Epithelial cell of proximal tubule (primary cell): ENCODE measurements around the gene IFITM10. TPM values are rescaled to one million over a fixed set of nuclear protein-coding genes. Genes with fewer than 3 reads are reported as not detected.
A peak's percentile ranks its signal among the peaks of the same experiment; 100 is the strongest.

Experiments
- DNase-seq: peaks from one replicate; pipeline ENCODE4 v3.0.0-alpha.2; 2011; ENCODE audit warnings: low read depth
- H3K4me3 ChIP-seq: 2 replicates; pipeline ENCODE4 v1.5.1; 2011; ENCODE audit warnings: low read depth, mild to moderate bottlenecking, low read length
- total RNA-seq: library from RNA; depleted of rRNA; stranded (reverse); fragments of >200 nt; gene quantifications from 2 replicates; pipeline ENCODE4 v1.2.3, GENCODE V29; 2015
- TF ChIP-seq, protein P1 (sequence below): conservative IDR thresholded peaks from 2 replicates; pipeline ENCODE4 v1.5.1; 2012; ENCODE audit warnings: low read depth, mild to moderate bottlenecking, low read length

IFITM10 gene
- total RNA-seq, 1 donor from 2014 or later = not detected

GRCh38 chr11:1748636-1749394 is 1.6 kb downstream of the IFITM10 start:
- no peak for DNase-seq
- peak overlapping the region; percentile 44 for H3K4me3 ChIP-seq
- TF ChIP-seq, protein P1, sequence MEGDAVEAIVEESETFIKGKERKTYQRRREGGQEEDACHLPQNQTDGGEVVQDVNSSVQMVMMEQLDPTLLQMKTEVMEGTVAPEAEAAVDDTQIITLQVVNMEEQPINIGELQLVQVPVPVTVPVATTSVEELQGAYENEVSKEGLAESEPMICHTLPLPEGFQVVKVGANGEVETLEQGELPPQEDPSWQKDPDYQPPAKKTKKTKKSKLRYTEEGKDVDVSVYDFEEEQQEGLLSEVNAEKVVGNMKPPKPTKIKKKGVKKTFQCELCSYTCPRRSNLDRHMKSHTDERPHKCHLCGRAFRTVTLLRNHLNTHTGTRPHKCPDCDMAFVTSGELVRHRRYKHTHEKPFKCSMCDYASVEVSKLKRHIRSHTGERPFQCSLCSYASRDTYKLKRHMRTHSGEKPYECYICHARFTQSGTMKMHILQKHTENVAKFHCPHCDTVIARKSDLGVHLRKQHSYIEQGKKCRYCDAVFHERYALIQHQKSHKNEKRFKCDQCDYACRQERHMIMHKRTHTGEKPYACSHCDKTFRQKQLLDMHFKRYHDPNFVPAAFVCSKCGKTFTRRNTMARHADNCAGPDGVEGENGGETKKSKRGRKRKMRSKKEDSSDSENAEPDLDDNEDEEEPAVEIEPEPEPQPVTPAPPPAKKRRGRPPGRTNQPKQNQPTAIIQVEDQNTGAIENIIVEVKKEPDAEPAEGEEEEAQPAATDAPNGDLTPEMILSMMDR = no peak

- no peak for DNase-seq
- TF ChIP-seq, protein P1 = no peak
- H3K4me3 ChIP-seq = peak overlapping the region; percentile 44
Observed at GRCh38 chr11:1747753-1748635, 2.4 kb downstream of the IFITM10 start.

DNA sequence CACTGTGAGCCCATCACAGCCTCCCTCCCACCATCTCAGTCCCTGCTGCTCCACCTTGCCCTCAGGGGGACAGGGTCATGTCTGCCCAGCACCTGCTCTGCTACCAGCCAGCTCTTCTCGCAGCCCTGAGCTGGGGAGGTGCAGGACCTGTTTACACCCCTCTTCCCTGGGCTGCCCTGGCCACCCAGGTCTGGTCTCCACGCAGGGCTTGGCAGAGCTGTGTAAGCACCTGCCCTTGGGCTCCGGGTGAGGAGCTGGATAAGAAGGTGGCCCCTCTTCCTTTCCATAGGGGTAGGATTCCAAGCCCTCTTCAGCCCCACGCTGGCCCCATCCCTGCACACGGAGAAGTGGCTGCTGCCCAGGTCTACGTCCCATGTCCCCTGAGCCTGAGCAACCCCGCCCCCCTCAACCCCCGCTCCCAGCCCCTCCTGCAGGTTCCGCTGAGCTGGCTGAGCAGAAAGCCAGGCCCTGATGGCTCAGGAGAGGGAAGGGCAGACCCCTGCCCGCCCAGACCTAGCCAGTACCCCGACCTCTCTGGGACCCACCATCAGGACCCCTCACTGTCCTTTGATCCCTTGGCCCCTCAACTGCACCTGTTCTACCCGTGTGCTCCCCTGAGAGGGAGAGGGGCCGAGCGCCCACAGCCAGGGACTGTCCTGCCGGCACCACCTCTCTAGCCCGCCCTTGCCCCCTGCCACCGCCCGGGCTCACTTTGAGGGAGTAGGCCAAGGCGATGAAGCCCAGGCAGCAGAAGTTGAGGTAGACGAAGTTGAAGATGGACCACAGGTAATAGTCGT is 3.2 kb downstream of the IFITM10 start:
- no peak for DNase-seq
- no peak overlapping the region for H3K4me3 ChIP-seq
- TF ChIP-seq, protein P1 = no peak

DNA sequence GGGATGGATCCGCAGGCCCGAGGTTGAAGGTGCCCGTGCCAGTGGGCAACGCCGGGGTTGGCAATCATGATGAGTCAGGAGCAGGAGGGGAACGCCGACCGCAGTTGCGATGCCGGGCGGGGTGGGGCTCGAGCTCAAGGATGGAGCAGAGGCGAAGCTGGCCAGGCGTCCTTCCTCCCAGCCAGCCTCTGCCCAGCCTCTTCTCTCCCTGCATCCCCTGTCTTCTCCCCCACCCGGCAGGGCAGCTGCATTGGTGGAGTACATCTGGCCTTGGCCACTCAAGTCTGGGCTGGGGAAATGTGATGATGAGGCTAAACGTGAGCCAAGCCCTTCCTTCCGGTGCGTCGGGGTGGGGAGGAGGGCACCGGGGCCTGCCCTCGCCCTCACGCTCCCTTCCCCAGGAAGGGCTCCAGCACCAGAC is 3.9 kb downstream of the IFITM10 start:
- no peak overlapping the region for H3K4me3 ChIP-seq
- no peak for DNase-seq
- TF ChIP-seq, protein P1 = no peak

GRCh38 chr11:1745701-1746320 is 4.6 kb downstream of the IFITM10 start:
- DNase-seq = no peak
- TF ChIP-seq, protein P1 = no peak
- no peak overlapping the region for H3K4me3 ChIP-seq
